GM19452 (cell line): ENCODE measurements around the gene SMS.

Experiments
- ATAC-seq: cut with Tn5 transposase; IDR thresholded peaks from one replicate; pipeline ENCODE4 v1.9.1; 2021; ENCODE audit not compliant: unreplicated experiment

SMS gene

GRCh38 chrX:22037225-22037624 lies 96.7 kb downstream of the SMS start:
- ATAC-seq, result no peak

DNA sequence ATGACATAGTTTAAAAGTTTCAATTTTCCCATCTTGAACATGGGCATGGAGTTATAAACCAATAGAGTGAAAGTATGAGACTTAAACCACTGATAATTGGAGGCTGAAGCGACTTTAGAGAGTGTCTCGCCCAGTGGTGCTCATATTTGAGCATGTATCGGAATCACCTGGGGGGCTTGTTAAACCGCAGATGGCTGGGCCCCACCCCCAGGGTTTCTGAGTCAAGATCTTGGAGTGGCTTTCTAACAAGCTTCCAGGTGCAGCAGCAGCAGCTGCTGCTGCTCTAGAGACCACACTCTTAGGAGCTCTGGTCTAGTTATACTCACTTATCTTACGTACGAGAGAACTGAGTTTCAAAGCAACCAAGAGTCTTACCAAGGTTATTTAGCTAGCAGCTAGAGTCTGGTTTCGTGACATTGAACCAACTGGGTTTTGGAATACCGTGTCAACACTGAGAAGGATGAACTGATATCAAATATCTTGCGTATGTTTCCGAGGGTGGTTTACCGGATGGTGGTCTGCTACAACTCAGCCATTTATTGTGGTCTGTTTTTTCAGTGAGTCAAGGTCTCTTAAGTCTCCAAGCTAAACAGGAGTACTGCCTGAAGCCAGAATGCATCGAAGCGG lies 97.5 kb downstream of the SMS start:
- no peak for ATAC-seq

- ATAC-seq, result no peak
Observed at GRCh38 chrX:22039541-22039940, 99.0 kb downstream of the SMS start.

DNA sequence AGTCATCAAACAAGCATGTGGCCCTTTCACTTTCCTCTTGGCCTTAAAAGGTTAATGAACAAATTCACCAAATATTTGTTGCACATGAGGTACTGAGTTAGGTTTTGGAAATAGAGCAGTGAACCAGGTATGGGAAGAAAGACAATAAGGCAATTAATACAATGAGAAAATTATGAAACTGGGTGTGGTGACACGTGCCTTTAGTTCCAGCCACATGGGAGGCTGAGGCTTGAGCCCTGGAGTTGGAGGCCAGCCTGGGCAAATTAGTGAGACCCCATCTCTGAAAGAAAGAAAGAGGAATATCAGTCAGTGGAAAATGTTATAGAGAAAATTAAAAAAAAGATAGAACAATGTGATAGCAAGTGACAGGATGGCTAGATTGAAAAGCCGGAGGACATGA lies 99.7 kb downstream of the SMS start:
- ATAC-seq, result no peak

- ATAC-seq, result no peak
Observed at GRCh38 chrX:22041907-22042530, 101.5 kb downstream of the SMS start.

GRCh38 chrX:22043872-22044271 lies 103.4 kb downstream of the SMS start:
- ATAC-seq, result no peak
